ENCODE measurements around the gene GRID2. TPM values are rescaled to one million over a fixed set of nuclear protein-coding genes. Genes with fewer than 3 reads are reported as not detected.

GRID2 gene
- total RNA-seq, 1 donor from 2014 or later: not detected

- peak; percentile 3 for DNase-seq (ENCODE audit: low read depth)
Observed at GRCh38 chr4:93066749-93067148, 763.0 kb downstream of the GRID2 start.

- no peak for DNase-seq (ENCODE audit: low read depth)
Observed at GRCh38 chr4:93072292-93072691, 768.5 kb downstream of the GRID2 start.

GRCh38 chr4:93080316-93080715 is 776.5 kb downstream of the GRID2 start:
- DNase-seq (ENCODE audit: low read depth): no peak

DNA sequence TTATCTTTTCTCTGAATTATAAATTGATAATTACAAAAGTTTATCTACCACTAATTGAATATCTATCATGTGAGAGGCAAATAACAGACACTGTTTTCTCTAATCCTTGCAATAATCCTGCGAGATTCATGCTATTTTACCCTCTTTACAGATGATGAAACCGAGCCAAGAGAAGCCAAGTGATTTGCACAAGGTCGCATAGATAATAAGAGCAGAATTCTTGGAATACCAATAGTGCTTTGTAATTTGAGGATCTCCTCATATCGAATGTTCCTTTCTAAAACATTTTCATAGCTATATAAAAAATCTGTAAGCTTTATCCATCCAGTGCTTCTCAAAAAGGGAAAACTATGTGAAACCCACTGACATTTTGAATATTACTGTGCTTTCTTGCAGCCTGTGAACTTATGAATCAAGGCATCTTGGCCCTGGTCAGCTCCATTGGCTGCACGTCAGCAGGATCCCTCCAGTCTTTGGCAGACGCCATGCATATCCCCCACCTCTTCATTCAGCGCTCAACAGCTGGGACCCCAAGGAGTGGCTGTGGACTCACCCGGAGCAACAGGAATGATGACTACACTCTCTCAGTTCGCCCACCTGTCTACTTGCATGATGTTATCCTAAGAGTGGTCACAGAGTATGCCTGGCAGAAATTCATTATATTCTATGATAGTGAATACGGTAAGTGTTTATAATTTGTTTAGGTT is 781.0 kb downstream of the GRID2 start:
- DNase-seq (ENCODE audit: low read depth): no peak

DNA sequence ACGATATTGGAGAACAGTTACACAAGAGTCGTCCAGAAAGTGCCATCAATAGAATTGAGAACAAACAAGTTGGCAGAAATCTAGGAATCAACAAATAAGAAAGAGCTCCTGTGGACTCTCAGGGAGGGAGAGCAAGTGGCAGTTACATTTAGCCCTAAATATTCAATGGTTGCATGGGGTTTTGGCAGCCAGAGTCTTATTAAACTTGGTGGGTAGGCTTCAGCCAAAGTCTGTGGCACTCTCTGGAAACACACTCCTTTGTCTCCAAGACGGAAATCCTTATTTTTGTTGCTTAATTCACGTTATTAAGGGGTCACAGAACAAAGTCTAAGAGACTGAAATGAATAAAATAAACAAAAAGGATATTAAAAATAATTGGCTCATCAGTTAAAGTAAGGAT is 782.6 kb downstream of the GRID2 start:
- no peak for DNase-seq (ENCODE audit: low read depth)

- DNase-seq (ENCODE audit: low read depth): no peak
Observed at GRCh38 chr4:93092765-93093164, 789.0 kb downstream of the GRID2 start.

- DNase-seq (ENCODE audit: low read depth): no peak
Observed at GRCh38 chr4:93103042-93103441, 799.3 kb downstream of the GRID2 start.

DNA sequence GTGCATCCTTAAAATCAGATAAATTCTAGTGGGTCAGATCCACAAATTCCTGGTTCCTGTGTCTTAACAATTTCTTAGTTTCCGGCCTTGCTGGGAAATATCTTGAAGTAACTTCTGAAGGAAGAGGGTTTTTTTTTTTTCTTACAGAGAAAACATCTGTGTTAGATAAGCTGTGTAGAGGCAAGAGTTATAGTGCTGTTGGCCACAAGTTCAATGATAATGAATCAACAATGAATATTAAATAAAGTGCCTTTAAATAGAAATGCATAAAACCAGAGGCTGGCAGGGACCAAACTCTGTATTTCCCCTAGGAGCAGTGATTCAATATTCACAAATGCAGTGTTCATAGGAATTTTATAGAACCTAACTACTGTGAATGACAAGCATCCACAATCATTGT is 812.9 kb downstream of the GRID2 start:
- DNase-seq (ENCODE audit: low read depth): no peak

DNA sequence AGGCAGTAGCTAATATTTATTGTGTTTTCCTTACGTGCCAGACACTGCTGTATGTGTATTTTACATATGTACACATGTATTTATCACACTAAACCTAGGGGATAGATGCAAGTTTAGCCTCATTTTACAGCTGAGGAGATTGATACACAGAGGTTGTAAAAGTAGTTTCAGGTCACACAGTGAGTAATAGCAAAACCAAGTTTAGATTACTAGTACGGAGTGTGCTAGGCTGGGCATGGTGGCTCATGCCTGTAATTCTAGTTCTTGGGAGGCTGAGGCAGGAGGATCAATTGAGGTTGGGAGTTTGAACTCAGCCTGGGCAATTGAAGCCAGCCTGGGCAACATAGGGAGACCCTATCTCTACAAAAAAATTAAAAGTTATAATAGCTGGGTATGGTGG is 823.7 kb downstream of the GRID2 start:
- DNase-seq (ENCODE audit: low read depth): no peak

DNA sequence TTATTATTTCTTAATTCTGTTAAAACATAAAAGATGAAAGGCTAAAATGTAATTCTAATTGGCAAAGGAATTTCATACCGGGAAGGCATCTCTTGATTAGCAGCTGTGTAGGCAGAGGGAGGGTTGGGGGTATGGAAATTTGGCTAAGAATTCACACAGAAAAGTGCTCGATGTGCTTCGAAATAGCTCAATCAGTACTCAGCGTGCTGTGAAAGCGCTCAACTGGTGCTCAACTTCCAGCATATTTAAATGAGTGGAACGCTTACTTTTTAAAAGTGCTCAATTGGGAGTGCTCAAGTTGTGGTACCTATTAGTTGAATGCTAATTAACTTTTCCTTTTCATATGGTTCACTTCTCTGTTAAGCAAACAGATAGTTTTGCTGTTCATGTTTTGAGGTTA is 828.9 kb downstream of the GRID2 start:
- DNase-seq (ENCODE audit: low read depth): no peak

- no peak for DNase-seq (ENCODE audit: low read depth)
Observed at GRCh38 chr4:93139118-93139517, 835.4 kb downstream of the GRID2 start.

- no peak for DNase-seq (ENCODE audit: low read depth)
Observed at GRCh38 chr4:93143902-93144301, 840.1 kb downstream of the GRID2 start.

- no peak for DNase-seq (ENCODE audit: low read depth)
Observed at GRCh38 chr4:93144644-93145043, 840.9 kb downstream of the GRID2 start.

GRCh38 chr4:93147524-93148212 is 843.9 kb downstream of the GRID2 start:
- DNase-seq (ENCODE audit: low read depth): no peak

DNA sequence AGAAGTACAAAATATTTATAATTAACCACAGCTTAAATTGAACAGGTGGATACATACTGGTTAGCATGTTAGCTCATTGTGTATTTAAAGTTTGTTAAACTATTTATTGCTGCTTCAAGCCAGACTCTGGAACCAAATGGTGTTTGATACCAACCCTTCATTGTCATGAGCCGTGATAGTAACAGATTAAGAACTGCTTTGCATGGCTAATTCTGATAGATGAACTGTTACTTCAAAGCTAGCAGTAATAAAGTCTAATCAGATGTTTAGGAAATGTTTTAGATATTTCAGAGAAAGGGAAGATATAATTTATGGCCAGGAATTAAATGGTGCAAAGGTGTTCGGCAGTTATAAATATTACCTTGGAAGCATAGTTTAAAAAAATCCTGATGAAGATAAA is 848.7 kb downstream of the GRID2 start:
- no peak for DNase-seq (ENCODE audit: low read depth)

GRCh38 chr4:93157986-93158385 is 854.2 kb downstream of the GRID2 start:
- no peak for DNase-seq (ENCODE audit: low read depth)

- no peak for DNase-seq (ENCODE audit: low read depth)
Observed at GRCh38 chr4:93168053-93168452, 864.3 kb downstream of the GRID2 start.

GRCh38 chr4:93169966-93170365 is 866.2 kb downstream of the GRID2 start:
- no peak for DNase-seq (ENCODE audit: low read depth)

GRCh38 chr4:93174598-93174997 is 870.8 kb downstream of the GRID2 start:
- no peak for DNase-seq (ENCODE audit: low read depth)

GRCh38 chr4:93178279-93178678 is 874.5 kb downstream of the GRID2 start:
- DNase-seq (ENCODE audit: low read depth): no peak

DNA sequence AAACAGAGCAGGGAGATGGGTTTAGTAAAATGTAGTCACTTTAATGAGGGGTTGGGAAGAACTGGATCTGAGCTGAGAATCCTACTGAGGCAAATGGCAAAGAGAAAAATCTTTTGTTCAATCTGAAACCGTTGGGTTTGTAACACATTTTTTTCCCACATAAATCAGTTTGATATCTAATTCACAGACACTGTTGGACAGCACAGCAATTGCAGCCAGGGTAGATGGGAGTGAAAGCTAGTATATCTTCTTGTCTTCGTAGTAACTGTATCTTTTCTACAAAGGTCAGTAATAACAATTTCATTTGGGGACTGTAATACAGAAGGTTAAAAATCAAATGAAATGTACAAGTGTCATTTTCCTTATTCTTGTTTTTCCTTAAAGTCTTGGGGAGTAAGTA is 875.3 kb downstream of the GRID2 start:
- DNase-seq (ENCODE audit: low read depth): no peak

- peak; percentile 22 for DNase-seq (ENCODE audit: low read depth)
Observed at GRCh38 chr4:93182722-93183121, 879.0 kb downstream of the GRID2 start.

GRCh38 chr4:93183576-93183975 is 879.8 kb downstream of the GRID2 start:
- peak; percentile 42 for DNase-seq (ENCODE audit: low read depth)

DNA sequence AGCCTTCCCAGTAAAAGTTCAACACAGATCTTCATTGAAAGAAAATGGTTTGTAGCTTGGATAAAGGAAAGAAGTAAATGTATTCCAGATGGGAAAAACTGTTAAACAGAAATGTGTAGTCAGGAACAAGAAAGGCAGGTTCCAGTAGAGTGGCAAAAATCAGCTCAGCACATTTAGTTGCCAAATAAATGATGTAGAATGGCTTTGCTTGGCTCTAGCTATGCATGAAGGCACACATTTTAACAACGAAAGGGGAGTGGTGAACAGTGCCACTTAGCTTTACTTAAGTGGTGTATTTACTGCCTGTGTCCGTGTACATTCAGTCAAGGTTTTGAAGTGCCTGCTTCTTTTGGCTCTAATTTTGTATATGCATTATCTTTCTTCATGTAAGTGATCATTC is 880.3 kb downstream of the GRID2 start:
- DNase-seq (ENCODE audit: low read depth): peak; percentile 39
